H1 (cell line): ENCODE measurements around the gene ACO1. TPM values are rescaled to one million over a fixed set of nuclear protein-coding genes. Genes with fewer than 3 reads are reported as not detected.

Source experiments
- CTCF ChIA-PET: fragments of 300-600 bp; sonication (Branson Sonifier 250); formaldehyde crosslinking; loops from one replicate; lab custom pipeline; 2021; ENCODE audit not compliant: partially characterized antibody; lab: Charles Lee
- POLR2A ChIA-PET: fragments of 300-600 bp; sonication (Branson Sonifier 250); formaldehyde crosslinking; loops from one replicate; lab custom pipeline; 2021; ENCODE audit warnings: inconsistent platforms; ENCODE audit not compliant: partially characterized antibody; lab: Charles Lee
- DNase-seq, 2 experiments: peaks; one replicate each; pipeline versions ENCODE4 v3.0.0 to v3.0.0-alpha.2; 2010 to 2022; ENCODE audit warnings: low spot score in 2 of 2, low read depth in 1 of 2, mixed read lengths in 1 of 2
- FAIRE-seq: peaks from 2 replicates; lab custom pipeline; 2011; peaks lifted over from hg19 to GRCh38; lab: Jason Lieb, UNC
- H2AFZ ChIP-seq: 2 replicates; pipeline ENCODE4 v1.8.1; 2012; ENCODE audit warnings: low read length, inconsistent platforms
- H2AK5ac ChIP-seq: 2 replicates; pipeline ENCODE4 v1.6.1; 2013; ENCODE audit warnings: low read depth, low read length
- H2BK120ac ChIP-seq: replicated peaks from 2 replicates; pipeline ENCODE3; 2013; ENCODE audit warnings: low read depth, low read length, inconsistent platforms
- H2BK12ac ChIP-seq: 2 replicates; pipeline ENCODE4 v1.6.1; 2013; ENCODE audit warnings: low read depth, low read length
- H2BK15ac ChIP-seq: 2 replicates; pipeline ENCODE4 v1.6.1; 2013; ENCODE audit warnings: low read length
- H2BK20ac ChIP-seq: 2 replicates; pipeline ENCODE4 v1.6.1; 2013; ENCODE audit warnings: low read length
- H2BK5ac ChIP-seq: 2 replicates; pipeline ENCODE4 v1.6.1; 2013; ENCODE audit warnings: low read depth, low read length
- H3K14ac ChIP-seq: 2 replicates; pipeline ENCODE4 v1.6.1; 2013; ENCODE audit warnings: inconsistent platforms; ENCODE audit not compliant: insufficient read length
- H3K18ac ChIP-seq: 2 replicates; pipeline ENCODE4 v1.6.1; 2013; ENCODE audit warnings: low read length; ENCODE audit errors: extremely low read depth
- H3K23ac ChIP-seq: 2 replicates; pipeline ENCODE4 v1.6.1; 2013; ENCODE audit warnings: inconsistent platforms; ENCODE audit not compliant: insufficient read length
- H3K23me2 ChIP-seq: 2 replicates; pipeline ENCODE4 v1.6.1; 2013; ENCODE audit warnings: low read depth, low read length
- H3K27ac ChIP-seq: 2 replicates; pipeline ENCODE4 v1.6.1; 2011; ENCODE audit warnings: low read depth, low read length, inconsistent platforms
- H3K27me3 ChIP-seq, 4 experiments: replicated peaks in 1 of 4; 1 replicate in 1 of 4; 2 replicates in 3 of 4; pipeline versions ENCODE4 v1.6.1 to v1.8.1; 2011 to 2013; ENCODE audit warnings: low read length in 3 of 4, mild to moderate bottlenecking in 3 of 4, inconsistent platforms in 2 of 4, mixed read lengths in 2 of 4, moderate library complexity in 1 of 4; ENCODE audit not compliant: control insufficient read depth in 3 of 4, insufficient read depth in 3 of 4; ENCODE audit errors: extremely low read depth in 1 of 4
- H3K36me3 ChIP-seq, 4 experiments: 2 replicates each; pipeline versions ENCODE4 v1.6.1 to v1.8.1; 2011 to 2013; ENCODE audit warnings: mild to moderate bottlenecking in 4 of 4, low read length in 3 of 4, moderate library complexity in 2 of 4, control low read depth in 1 of 4, inconsistent platforms in 1 of 4; ENCODE audit not compliant: insufficient read depth in 4 of 4, control insufficient read depth in 2 of 4
- H3K4ac ChIP-seq: replicated peaks from 2 replicates; pipeline ENCODE3; 2013; ENCODE audit warnings: low read length, low read depth, mixed read lengths, inconsistent platforms; ENCODE audit not compliant: insufficient read length
- H3K4me1 ChIP-seq, 4 experiments: replicated peaks in 1 of 4; 1 replicate in 1 of 4; 2 replicates in 3 of 4; pipeline versions ENCODE4 v1.6.1 to v1.8.1; 2011 to 2013; ENCODE audit warnings: low read length in 3 of 4, inconsistent platforms in 2 of 4, mixed read lengths in 1 of 4; ENCODE audit not compliant: insufficient read depth in 4 of 4, control insufficient read depth in 3 of 4
- H3K4me2 ChIP-seq, 2 experiments: 2 replicates each; pipeline versions ENCODE4 v1.6.1 to v1.8.1; 2011 to 2013; ENCODE audit warnings: low read depth in 2 of 2, low read length in 2 of 2, control low read depth in 1 of 2, inconsistent platforms in 1 of 2, mild to moderate bottlenecking in 1 of 2; ENCODE audit not compliant: insufficient read depth in 1 of 2
- H3K4me3 ChIP-seq, 4 experiments: fragments of 200-600, 300-600 bp in 1 of 4; sonication (generic), shearing (Covaris generic), sonication (Bioruptor Twin) in 1 of 4; 2 replicates each; pipeline versions ENCODE4 v1.5.1 to v1.8.1; 2011 to 2016; ENCODE audit warnings: low read length in 4 of 4, low read depth in 3 of 4, control low read depth in 2 of 4, inconsistent platforms in 2 of 4, mild to moderate bottlenecking in 2 of 4, mixed read lengths in 1 of 4, moderate library complexity in 1 of 4; ENCODE audit not compliant: insufficient read depth in 2 of 4; ENCODE audit errors: extremely low read depth in 1 of 4
- H3K56ac ChIP-seq: replicated peaks from 2 replicates; pipeline ENCODE3; 2013; ENCODE audit warnings: low read depth, mild to moderate bottlenecking, mixed read lengths, low read length, inconsistent platforms; ENCODE audit not compliant: insufficient read length
- H3K79me1 ChIP-seq: 2 replicates; pipeline ENCODE4 v1.6.1; 2013; ENCODE audit warnings: low read depth, low read length, control low read depth
- H3K79me2 ChIP-seq, 2 experiments: 2 replicates each; pipeline versions ENCODE4 v1.6.1 to v1.8.1; 2012 to 2013; ENCODE audit warnings: low read length in 2 of 2, mild to moderate bottlenecking in 2 of 2, inconsistent platforms in 1 of 2; ENCODE audit not compliant: insufficient read depth in 2 of 2, control insufficient read depth in 1 of 2
- H3K9ac ChIP-seq, 4 experiments: replicated peaks in 1 of 4; 1 replicate in 1 of 4; 2 replicates in 3 of 4; pipeline versions ENCODE4 v1.6.1 to v1.8.1; 2011 to 2013; ENCODE audit warnings: low read depth in 3 of 4, low read length in 3 of 4, control low read depth in 2 of 4, mild to moderate bottlenecking in 2 of 4, moderate library complexity in 2 of 4, inconsistent platforms in 1 of 4; ENCODE audit errors: extremely low read depth in 1 of 4
- H3K9me3 ChIP-seq, 2 experiments: 2 replicates each; pipeline versions ENCODE4 v1.6.1 to v1.8.1; 2012 to 2013; ENCODE audit warnings: mild to moderate bottlenecking in 2 of 2, moderate library complexity in 2 of 2, control low read depth in 1 of 2, inconsistent platforms in 1 of 2, low read depth in 1 of 2, low read length in 1 of 2, mixed read lengths in 1 of 2; ENCODE audit not compliant: insufficient read depth in 2 of 2
- H4K20me1 ChIP-seq, 2 experiments: replicated peaks in 1 of 2; 2 replicates each; pipeline versions ENCODE3 to v1.8.1; 2011 to 2013; ENCODE audit warnings: inconsistent platforms in 2 of 2, low read length in 2 of 2, mild to moderate bottlenecking in 1 of 2; ENCODE audit not compliant: insufficient read depth in 2 of 2, control insufficient read depth in 1 of 2
- H4K5ac ChIP-seq: 2 replicates; pipeline ENCODE4 v1.6.1; 2013; ENCODE audit warnings: low read length, low read depth, mixed read lengths, inconsistent platforms; ENCODE audit not compliant: insufficient read length
- H4K8ac ChIP-seq: 2 replicates; pipeline ENCODE4 v1.8.0; 2013; ENCODE audit warnings: mild to moderate bottlenecking, moderate library complexity, low read length, inconsistent platforms; ENCODE audit not compliant: insufficient read depth; ENCODE audit errors: extremely low read depth
- H4K91ac ChIP-seq: replicated peaks from 2 replicates; pipeline ENCODE3; 2013; ENCODE audit warnings: low read length, mixed read lengths, inconsistent platforms; ENCODE audit not compliant: insufficient read length
- ATF2 ChIP-seq: IDR thresholded peaks from 2 replicates; pipeline ENCODE4 v1.6.1; 2012; ENCODE audit warnings: low read length, inconsistent platforms
- BACH1 ChIP-seq: IDR thresholded peaks from 2 replicates; pipeline ENCODE4 v1.6.1; 2012; ENCODE audit warnings: low read length, improper control_type of control experiment
- CTBP2 ChIP-seq: IDR thresholded peaks from 2 replicates; pipeline ENCODE4 v1.7.0; 2011; ENCODE audit warnings: borderline replicate concordance, mild to moderate bottlenecking, moderate library complexity, mixed read lengths, low read length; ENCODE audit not compliant: insufficient read depth, insufficient read length
- EGR1 ChIP-seq: IDR thresholded peaks from 2 replicates; pipeline ENCODE4 v1.6.1; 2011; ENCODE audit warnings: low read depth, low read length, borderline replicate concordance
- EP300 ChIP-seq, 2 experiments: IDR thresholded peaks; 1 replicate in 1 of 2; 2 replicates in 1 of 2; pipeline ENCODE4 v1.6.1; 2011 to 2012; ENCODE audit warnings: low read depth in 2 of 2, low read length in 2 of 2, mild to moderate bottlenecking in 2 of 2, borderline replicate concordance in 1 of 2, inconsistent platforms in 1 of 2, moderate library complexity in 1 of 2
- GABPA ChIP-seq: IDR thresholded peaks from 2 replicates; pipeline ENCODE4 v1.6.1; 2011; ENCODE audit warnings: mild to moderate bottlenecking, low read length, moderate library complexity, borderline replicate concordance; ENCODE audit not compliant: insufficient read depth
- GTF2F1 ChIP-seq: IDR thresholded peaks from 2 replicates; pipeline ENCODE4 v1.6.1; 2012; ENCODE audit warnings: low read depth, low read length, improper control_type of control experiment, borderline replicate concordance
- POLR2A ChIP-seq, 2 experiments: IDR thresholded peaks; 1 replicate in 1 of 2; 2 replicates in 1 of 2; pipeline ENCODE4 v1.6.1; 2011; ENCODE audit warnings: low read depth in 2 of 2, low read length in 2 of 2, mild to moderate bottlenecking in 2 of 2; ENCODE audit errors: control extremely low read depth in 1 of 2
- RXRA ChIP-seq: IDR thresholded peaks from 2 replicates; pipeline ENCODE4 v1.6.1; 2011; ENCODE audit warnings: low read depth, mild to moderate bottlenecking, low read length, moderate library complexity; ENCODE audit not compliant: insufficient read depth
- SRF ChIP-seq: IDR thresholded peaks from 2 replicates; pipeline ENCODE4 v1.6.1; 2011; ENCODE audit warnings: mild to moderate bottlenecking, low read depth, low read length, moderate library complexity
- TAF7 ChIP-seq: optimal IDR thresholded peaks from 2 replicates; pipeline ENCODE3; 2011; ENCODE audit warnings: low read depth, mild to moderate bottlenecking, inconsistent platforms, low read length, moderate library complexity, borderline replicate concordance
- ZNF274 ChIP-seq: IDR thresholded peaks from 2 replicates; pipeline ENCODE4 v1.7.0; 2012; ENCODE audit warnings: low read length, borderline replicate concordance; ENCODE audit errors: extremely low read depth
- WGBS, 2 experiments: shearing (Covaris generic) in 1 of 2; methylation state at CpG; one replicate each; pipeline versions ENCODE4 v1.1.6 to v1.1.7; 2013 to 2015; ENCODE audit warnings: low lambda C conversion rate in 2 of 2, mixed read lengths in 2 of 2, inconsistent platforms in 1 of 2, low coverage in 1 of 2, missing lambda C conversion rate in 1 of 2; ENCODE audit not compliant: insufficient replicate concordance in 2 of 2, insufficient coverage in 1 of 2, insufficient read length in 1 of 2; ENCODE audit errors: extremely low coverage in 1 of 2, missing lambda C conversion rate in 1 of 2; 5-methylcytosine and 5-hydroxymethylcytosine counted together
- polyA plus RNA-seq, 7 experiments: library from polyadenylated mRNA; depleted of rRNA in 3 of 7; stranded (reverse) in 5 of 7; unstranded in 2 of 7; fragments of >200 nt in 5 of 7; fragments of 200-250 nt in 2 of 7; gene quantifications; 1 replicate in 5 of 7; 2 replicates in 1 of 7; 4 replicates in 1 of 7; pipeline versions ENCODE4 v1.2.1 to v1.2.3, GENCODE V29; 2011 to 2013; ENCODE audit warnings: missing spikeins in 2 of 7, mixed read lengths in 2 of 7
- total RNA-seq: library from RNA; stranded (reverse); fragmentation: NEBNext Ultra II Directional; extraction: Animal tissue kit (Norgen Biotek cat#: 25700); gene quantifications from 2 replicates; pipeline ENCODE4 v1.2.1, GENCODE V29; 2021

ACO1 gene
- total and polyA plus RNA-seq, 2 of the 8 experiments (the other 6 are each of a cell fraction or from before 2014, with no cell fraction given) = 39.3 to 49.8 TPM

GRCh38 chr9:32384002-32384363 is 460 bp upstream of the ACO1 start:
- H3K14ac ChIP-seq = no peak overlapping the region
- H3K56ac ChIP-seq = no peak overlapping the region
- H3K4me2 ChIP-seq = peak overlapping the region; percentile 78 to 84
- H3K27me3 ChIP-seq = peaks cover 2 to 15% (median 8%) of the 10 kb centered on the region in 4 experiments
- peak overlapping the region; percentile 44 to 98 (median 89) for H3K4me3 ChIP-seq
- no peak overlapping the region for H2BK20ac ChIP-seq
- H3K9me3 ChIP-seq = no peaks in the 10 kb centered on the region
- no peak overlapping the region for H2BK120ac ChIP-seq
- POLR2A ChIA-PET = interaction anchor here (0.6 to 1.5 kb wide), 3 partner anchors 57 to 188 kb away, joined by 3 to 4 read pairs (median 3); no protein-coding TSS in a partner anchor
- no peak overlapping the region for H2AK5ac ChIP-seq
- peak overlapping the region; percentile 99 for H2AFZ ChIP-seq
- H4K20me1 ChIP-seq = no peaks in the 10 kb centered on the region
- no peak overlapping the region for H3K27ac ChIP-seq
- H2BK5ac ChIP-seq = no peak overlapping the region
- CTCF ChIA-PET = interaction anchor here (1.0 to 4.7 kb wide), 7 partner anchors 9 to 204 kb away, joined by 3 to 48 read pairs (median 6); partner anchors contain the start of gene RIGI
- no peaks in the 10 kb centered on the region for H3K36me3 ChIP-seq
- no peak overlapping the region for H3K23ac ChIP-seq
- no peak for FAIRE-seq
- H3K23me2 ChIP-seq = peaks cover 7% of the 10 kb centered on the region
- H3K18ac ChIP-seq = no peak overlapping the region
- peaks cover 0 to 13% of the 10 kb centered on the region in 2 experiments; a peak in 2 of 4 replicates for H3K79me2 ChIP-seq
- H4K91ac ChIP-seq = no peak overlapping the region
- no peak overlapping the region for H3K4ac ChIP-seq
- no peak overlapping the region for H2BK15ac ChIP-seq
- H3K9ac ChIP-seq = peak overlapping the region in 1 of 4 experiments; percentile 38; a peak in 3 of 7 replicates
- no peak for DNase-seq
- WGBS, 2 experiments = 6% methylated on average over 9 of the region's 13 CpGs; no CpG with 5 or more reads in 1 of the 2 experiments
- peaks cover 0 to 4% (median 3%) of the 10 kb centered on the region in 4 experiments; a peak in 3 of 7 replicates for H3K4me1 ChIP-seq
- no peak overlapping the region for H2BK12ac ChIP-seq
- no peak overlapping the region; the same call in 1 of the 2 replicates for H4K8ac ChIP-seq
- H4K5ac ChIP-seq = no peak overlapping the region
- H3K79me1 ChIP-seq = peaks cover 2% of the 10 kb centered on the region; the same call in 1 of the 2 replicates
- TF ChIP-seq EP300 (IDR thresholded peaks at IDR 0.05; ENCODE audit: borderline replicate concordance in 1 of 2, low read depth in 2 of 2, low read length in 2 of 2) (no peak), GTF2F1 (no peak), TAF7 (no peak), GABPA (no peak), EGR1 (no peak), SRF (no peak), RXRA (no peak), CTBP2 (no peak), ZNF274 (no peak), ATF2 (no peak), BACH1 (no peak), POLR2A (IDR thresholded peaks at IDR 0.05; ENCODE audit: control extremely low read depth in 1 of 2, low read depth in 2 of 2, low read length in 2 of 2) (no peak)
